ENCODE results near the gene CHST11.

Gene CHST11

GRCh38 chr12:104501660-104502059, 44.9 kb downstream of the CHST11 start:
- no peak for DNase-seq (ENCODE audit: extremely low read depth in 1 of 2, low read depth in 1 of 2)

GRCh38 chr12:104502217-104502616, 45.5 kb downstream of the CHST11 start:
- no peak for DNase-seq (ENCODE audit: extremely low read depth in 1 of 2, low read depth in 1 of 2)

- DNase-seq (ENCODE audit: extremely low read depth in 1 of 2, low read depth in 1 of 2), result no peak
Measured at GRCh38 chr12:104502638-104503037, 45.9 kb downstream of the CHST11 start.

GRCh38 chr12:104503191-104503590, 46.4 kb downstream of the CHST11 start:
- DNase-seq (ENCODE audit: extremely low read depth in 1 of 2, low read depth in 1 of 2), result no peak

- DNase-seq (ENCODE audit: extremely low read depth in 1 of 2, low read depth in 1 of 2), result no peak
Measured at GRCh38 chr12:104504146-104504545, 47.4 kb downstream of the CHST11 start.

GRCh38 chr12:104505095-104505818, 48.5 kb downstream of the CHST11 start:
- DNase-seq (ENCODE audit: extremely low read depth in 1 of 2, low read depth in 1 of 2), result no peak

GRCh38 chr12:104506676-104507401, 50.1 kb downstream of the CHST11 start:
- no peak for DNase-seq (ENCODE audit: extremely low read depth in 1 of 2, low read depth in 1 of 2)

GRCh38 chr12:104507672-104508071, 50.9 kb downstream of the CHST11 start:
- no peak for DNase-seq (ENCODE audit: extremely low read depth in 1 of 2, low read depth in 1 of 2)

GRCh38 chr12:104508752-104509446, 52.2 kb downstream of the CHST11 start:
- DNase-seq (ENCODE audit: extremely low read depth in 1 of 2, low read depth in 1 of 2), result no peak

- no peak for DNase-seq (ENCODE audit: extremely low read depth in 1 of 2, low read depth in 1 of 2)
Measured at GRCh38 chr12:104510145-104510872, 53.6 kb downstream of the CHST11 start.

- no peak for DNase-seq (ENCODE audit: extremely low read depth in 1 of 2, low read depth in 1 of 2)
Measured at GRCh38 chr12:104510873-104511440, 54.2 kb downstream of the CHST11 start.

GRCh38 chr12:104513681-104514080, 56.9 kb downstream of the CHST11 start:
- DNase-seq (ENCODE audit: extremely low read depth in 1 of 2, low read depth in 1 of 2), result no peak

GRCh38 chr12:104514092-104514810, 57.5 kb downstream of the CHST11 start:
- DNase-seq (ENCODE audit: extremely low read depth in 1 of 2, low read depth in 1 of 2), result no peak

GRCh38 chr12:104515899-104516298, 59.2 kb downstream of the CHST11 start:
- DNase-seq (ENCODE audit: extremely low read depth in 1 of 2, low read depth in 1 of 2), result no peak

- DNase-seq (ENCODE audit: extremely low read depth in 1 of 2, low read depth in 1 of 2), result no peak
Measured at GRCh38 chr12:104516821-104517220, 60.1 kb downstream of the CHST11 start.

- DNase-seq (ENCODE audit: extremely low read depth in 1 of 2, low read depth in 1 of 2), result no peak
Measured at GRCh38 chr12:104517880-104518279, 61.1 kb downstream of the CHST11 start.

- peak; percentile 24 to 39 for DNase-seq (ENCODE audit: extremely low read depth in 1 of 2, low read depth in 1 of 2)
Measured at GRCh38 chr12:104519190-104520019, 62.7 kb downstream of the CHST11 start.

- DNase-seq (ENCODE audit: extremely low read depth in 1 of 2, low read depth in 1 of 2), result no peak
Measured at GRCh38 chr12:104520242-104520900, 63.6 kb downstream of the CHST11 start.

GRCh38 chr12:104521731-104522130, 65.0 kb downstream of the CHST11 start:
- DNase-seq (ENCODE audit: extremely low read depth in 1 of 2, low read depth in 1 of 2), result no peak
